NCI-H1105 treated with DMSO at 0.1 percent for 48 hours (cell line): Measurements from ENCODE around the gene CDH23.

Experiments used
- DNase-seq: peaks from one replicate; lab custom pipeline; 2025; lab: John Stamatoyannopoulos, UW

CDH23 gene

DNA sequence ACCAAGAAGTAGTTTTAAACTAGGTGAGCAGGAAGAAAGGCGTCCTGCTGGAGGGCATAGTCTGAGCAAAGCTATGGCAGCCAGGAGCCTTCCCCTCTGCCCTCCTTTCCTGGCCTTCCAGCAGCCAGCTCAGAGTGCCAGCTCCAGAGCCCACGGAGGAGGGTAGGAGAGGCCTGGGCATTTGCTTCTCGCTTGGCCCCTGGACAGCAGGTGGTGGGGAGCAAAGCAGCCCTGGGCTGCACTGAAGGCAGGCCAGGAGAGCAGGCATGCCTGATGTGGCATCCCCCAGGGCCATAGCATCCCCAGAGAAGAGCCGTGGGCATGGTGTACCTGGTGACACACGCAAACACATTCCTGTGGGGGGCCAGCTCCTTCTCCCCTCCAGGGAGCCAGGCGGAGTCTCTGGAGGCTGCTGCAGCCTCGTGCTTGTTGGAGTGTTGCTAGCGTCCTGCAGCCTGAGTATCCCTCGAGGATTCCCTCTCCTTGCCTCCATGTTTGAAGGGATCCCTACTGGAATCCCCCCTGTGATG is 43.9 kb downstream of the CDH23 start:
- DNase-seq: no peak

DNA sequence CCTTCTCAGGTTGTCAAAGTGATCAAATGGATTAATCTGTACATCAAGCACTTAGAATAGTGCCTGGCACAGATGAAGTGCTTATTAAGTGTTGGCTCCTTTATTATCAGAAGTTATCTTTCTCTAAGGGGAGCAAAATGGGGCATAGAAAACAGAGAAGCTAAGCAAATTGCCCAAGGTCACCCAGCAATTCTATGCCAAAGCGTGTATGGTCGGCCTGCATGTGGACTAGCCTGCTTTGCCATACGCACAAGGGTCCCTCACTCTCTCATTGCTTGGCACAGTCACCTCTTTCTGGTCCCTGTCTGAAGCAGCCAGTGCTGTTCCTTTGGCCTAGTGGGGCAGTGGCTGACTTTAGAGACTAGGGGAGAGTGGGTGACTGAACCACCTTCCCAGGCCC is 45.3 kb downstream of the CDH23 start:
- no peak for DNase-seq

GRCh38 chr10:71442859-71443570 is 46.3 kb downstream of the CDH23 start:
- no peak for DNase-seq

- no peak for DNase-seq
Measured at GRCh38 chr10:71443676-71444075, 47.0 kb downstream of the CDH23 start.

GRCh38 chr10:71444284-71445054 is 47.7 kb downstream of the CDH23 start:
- no peak for DNase-seq

- no peak for DNase-seq
Measured at GRCh38 chr10:71447676-71448075, 51.0 kb downstream of the CDH23 start.

- DNase-seq: no peak
Measured at GRCh38 chr10:71448146-71448545, 51.4 kb downstream of the CDH23 start.

GRCh38 chr10:71449026-71449425 is 52.3 kb downstream of the CDH23 start:
- DNase-seq: no peak

DNA sequence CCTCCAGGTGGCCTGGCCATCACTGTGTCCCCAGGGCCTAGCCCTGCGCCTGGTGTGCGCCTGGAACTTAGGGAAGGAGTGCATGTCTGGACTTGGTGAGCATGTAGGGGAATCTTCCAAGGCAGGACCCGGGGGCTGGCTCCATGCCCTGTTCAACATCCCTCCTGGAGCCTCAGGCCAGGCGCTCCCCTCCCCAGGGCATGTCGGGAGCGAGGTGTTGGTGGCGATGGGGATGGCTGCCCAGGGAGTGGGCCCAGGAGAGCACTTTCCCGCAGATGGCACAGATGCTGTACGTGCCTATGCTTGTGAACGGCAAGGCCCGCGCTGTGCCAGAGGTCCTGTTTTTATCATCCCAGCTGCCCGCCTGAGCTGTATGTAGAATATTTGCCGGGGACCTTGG is 55.0 kb downstream of the CDH23 start:
- DNase-seq: no peak

DNA sequence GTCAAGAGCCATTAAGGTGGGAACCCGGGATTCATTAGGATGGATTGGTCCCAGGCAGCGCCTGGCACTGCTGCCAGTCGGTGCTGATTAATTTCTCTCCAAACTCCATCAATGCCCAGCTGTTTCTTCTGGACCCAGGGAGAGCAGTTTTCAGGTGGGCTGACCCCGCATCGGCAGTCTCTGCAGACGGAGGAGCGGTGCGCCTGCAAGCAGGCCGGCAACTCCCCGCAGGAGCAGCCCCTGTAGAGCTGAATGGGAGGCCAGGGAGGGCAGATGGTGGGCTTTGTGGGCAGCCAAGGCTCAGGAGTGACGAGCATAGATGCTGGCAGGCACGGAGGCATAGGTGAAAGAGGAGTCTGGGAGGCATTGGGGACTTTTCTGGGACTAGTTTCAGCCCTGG is 56.5 kb downstream of the CDH23 start:
- DNase-seq: no peak

GRCh38 chr10:71454347-71454746 is 57.6 kb downstream of the CDH23 start:
- DNase-seq: no peak

GRCh38 chr10:71455035-71455434 is 58.3 kb downstream of the CDH23 start:
- no peak for DNase-seq

DNA sequence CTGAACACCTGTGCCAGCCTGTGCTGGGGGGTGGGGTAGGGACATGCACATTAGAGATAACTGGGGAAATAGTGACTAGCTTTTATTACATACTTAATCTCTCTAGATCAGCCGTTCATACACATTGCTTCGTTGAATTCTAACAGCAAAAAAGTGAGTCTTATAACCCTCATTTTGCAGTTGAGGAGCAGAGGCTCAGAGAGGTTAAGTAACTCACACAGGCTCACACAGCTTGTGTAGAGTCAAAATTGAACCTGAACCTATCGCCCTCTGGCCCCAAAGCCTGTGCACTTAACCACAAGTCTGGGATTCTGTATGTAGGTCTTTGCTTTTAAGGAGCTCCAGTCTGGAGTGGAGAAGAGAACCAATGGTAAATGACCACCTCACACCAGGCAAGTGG is 59.9 kb downstream of the CDH23 start:
- DNase-seq: no peak

DNA sequence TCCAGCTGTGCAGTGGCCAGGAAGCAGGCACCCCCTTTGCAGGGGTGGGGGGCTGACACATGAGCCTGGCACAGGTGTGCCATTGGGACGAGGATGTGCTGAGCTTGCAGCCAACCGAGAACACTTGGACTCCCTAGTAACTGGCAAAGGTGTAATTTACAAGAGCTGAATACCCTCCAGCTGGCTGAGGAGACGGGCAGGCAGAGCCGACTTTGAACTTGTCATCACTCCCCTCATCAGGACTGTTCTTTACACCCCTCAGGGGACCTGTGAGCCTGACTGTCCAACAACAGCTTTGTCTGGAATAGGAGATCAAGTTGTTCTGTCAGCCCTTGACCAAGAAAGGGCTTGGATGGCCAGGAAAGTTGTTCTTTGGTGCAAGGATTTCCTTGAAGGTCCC is 61.2 kb downstream of the CDH23 start:
- no peak for DNase-seq

GRCh38 chr10:71458387-71458786 is 61.7 kb downstream of the CDH23 start:
- no peak for DNase-seq

DNA sequence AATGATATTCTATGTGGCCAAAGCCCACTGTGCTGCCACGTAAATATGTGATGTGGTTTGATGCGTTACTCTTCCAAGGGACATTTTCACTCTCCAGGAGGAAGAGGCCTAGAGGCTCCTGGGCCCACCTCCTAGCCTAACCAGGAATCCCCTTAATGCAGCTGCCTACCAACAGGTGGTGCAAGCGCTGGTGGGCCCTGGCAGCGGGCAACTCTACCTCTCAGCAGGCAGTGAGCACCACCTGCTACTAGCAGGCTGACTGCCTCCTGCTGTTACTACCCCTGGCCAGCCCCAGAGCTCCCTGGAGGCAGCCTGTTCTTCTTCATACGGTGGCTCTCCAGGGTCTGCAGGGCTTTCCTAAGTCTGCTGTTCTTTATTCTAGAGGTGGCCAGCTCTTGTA is 62.8 kb downstream of the CDH23 start:
- no peak for DNase-seq

DNA sequence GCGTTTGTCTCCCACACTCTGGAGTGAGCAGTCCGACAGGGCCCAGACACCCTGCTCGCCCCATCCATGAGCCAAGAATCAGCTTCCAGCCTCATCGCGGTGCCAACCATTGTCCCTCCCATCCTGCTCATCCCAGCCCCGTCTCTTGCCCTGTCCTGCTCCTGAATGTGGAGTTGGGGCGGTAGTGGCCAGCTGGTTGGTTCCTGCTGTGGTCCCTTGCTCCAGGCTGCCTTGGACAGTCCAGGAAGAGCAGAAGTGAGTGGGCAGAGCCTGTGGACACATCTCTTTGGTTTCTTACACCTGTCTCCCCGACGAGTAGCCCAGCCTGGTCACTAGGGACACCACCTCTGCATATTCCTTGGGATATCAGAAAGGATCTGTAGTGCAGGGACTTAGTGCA is 63.9 kb downstream of the CDH23 start:
- no peak for DNase-seq

DNA sequence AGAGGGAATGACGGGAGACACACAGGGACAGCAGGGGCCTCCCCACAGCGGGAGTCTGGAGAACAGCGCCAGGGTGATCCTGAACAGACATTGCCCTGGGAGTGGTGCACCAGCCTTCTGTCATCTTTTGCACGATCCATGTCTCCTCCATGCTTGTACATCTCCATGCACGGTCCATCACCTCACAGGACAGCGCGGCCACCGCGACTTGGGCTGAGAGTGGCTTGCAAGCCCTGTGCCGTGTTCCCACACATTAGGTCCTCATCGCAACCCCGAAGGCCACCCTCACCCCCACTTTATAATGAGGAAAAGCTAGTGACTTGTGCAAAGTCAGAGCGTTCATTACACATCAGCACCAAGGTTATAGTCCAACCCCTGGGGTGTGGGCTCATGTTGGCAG is 64.7 kb downstream of the CDH23 start:
- DNase-seq: no peak

DNA sequence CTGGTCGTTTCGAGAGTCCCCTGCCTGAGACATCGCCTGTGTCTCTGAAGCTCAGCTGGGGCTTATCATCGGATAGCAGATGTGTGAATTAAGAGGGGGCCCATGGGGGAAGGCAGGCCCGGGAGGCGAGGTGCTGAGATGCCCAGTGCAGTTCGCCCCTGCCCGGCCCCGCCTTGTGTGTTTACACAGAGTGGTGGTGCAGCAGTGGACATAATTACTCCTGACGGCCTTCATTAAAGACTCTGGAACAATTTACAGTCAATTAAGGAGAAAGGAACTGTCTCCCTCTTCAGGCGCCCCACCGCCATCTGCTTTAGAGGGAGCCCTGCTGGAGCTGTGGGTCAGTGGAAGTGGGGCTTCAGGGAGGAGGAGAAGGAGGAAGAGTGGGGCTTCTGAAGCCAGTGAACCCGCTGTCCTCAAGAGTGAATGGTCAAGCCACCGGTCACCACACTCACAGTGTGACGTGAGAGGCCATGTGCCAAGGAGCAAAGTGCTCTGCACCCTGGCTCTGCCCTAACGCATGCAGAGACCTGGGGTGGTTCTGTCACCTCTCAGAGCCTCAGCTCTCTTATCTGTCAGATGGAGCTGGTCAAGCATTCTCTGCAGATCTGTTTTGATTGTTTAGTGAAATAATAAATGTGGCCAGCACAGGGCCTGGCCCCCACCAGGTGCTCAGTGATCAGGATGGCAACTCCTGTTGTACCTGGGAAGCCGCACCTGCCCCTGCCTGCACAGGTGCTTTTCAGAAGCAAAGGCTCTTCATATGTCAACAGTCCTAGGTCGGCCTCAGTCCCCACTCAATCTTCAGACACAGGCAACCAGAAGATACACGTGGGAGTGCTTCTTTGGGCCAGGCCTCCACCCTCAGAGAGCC is 65.6 kb downstream of the CDH23 start:
- no peak for DNase-seq

DNA sequence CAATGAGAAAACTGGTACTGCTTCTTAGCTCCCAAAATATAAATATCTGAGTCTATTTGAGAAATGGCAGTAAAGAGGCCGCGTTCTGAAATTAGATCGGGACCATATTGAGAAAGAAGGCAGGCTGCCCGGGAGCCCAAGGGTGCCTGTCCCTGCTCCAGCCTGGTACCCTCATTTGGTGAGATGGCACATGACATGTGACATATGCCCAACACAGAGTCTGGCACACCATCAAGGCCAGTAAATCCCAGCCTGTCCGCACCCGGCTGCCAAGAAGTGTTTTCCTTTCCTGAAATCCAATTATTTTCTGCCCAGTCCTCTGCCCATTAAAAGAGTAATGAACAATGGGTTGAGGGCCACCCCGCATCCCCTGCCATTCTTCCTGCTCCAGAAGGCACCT is 66.4 kb downstream of the CDH23 start:
- no peak for DNase-seq

DNA sequence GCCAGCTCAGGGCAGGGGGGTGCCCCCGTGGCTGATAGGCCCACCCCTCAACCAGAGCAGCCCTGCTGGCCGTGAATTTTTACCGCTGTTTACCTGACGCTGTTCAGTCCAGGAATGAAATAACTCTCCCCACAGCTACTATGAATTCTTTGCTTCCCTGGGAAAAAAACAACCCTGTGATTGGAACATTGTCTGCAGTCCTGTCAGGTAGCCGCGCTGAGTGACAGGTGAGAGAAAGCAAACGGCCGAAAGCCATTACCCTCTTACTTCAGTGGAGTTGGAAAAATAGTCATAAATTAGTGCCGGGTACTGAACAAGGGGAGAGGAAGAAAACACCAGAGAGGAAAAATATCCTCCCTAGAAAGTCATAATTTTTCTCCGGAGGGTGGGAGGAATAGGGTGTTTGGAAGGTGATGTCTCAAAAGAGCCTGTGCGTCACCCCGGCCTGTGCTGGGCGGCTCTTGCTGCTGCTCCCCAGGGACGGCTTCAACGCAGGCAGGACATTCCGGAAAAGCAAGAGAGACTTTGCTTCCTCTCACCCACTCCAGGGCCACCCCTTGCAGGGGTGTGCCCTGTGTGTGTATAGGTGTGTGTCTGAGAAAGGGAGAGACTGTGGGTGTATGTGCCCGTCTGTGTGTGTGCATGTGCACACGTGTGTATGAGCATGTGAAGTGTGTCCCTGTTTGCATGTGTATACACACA is 69.0 kb downstream of the CDH23 start:
- no peak for DNase-seq

GRCh38 chr10:71466330-71466729 is 69.6 kb downstream of the CDH23 start:
- no peak for DNase-seq
